Measurements from ENCODE around the gene SLC28A3. TPM values are rescaled to one million over a fixed set of nuclear protein-coding genes. Genes with fewer than 3 reads are reported as not detected.
A peak's percentile ranks its signal among the peaks of the same experiment; 100 is the strongest.

The SLC28A3 gene
- total RNA-seq, 1 experiment from 2014 or later: 0.06 TPM

DNA sequence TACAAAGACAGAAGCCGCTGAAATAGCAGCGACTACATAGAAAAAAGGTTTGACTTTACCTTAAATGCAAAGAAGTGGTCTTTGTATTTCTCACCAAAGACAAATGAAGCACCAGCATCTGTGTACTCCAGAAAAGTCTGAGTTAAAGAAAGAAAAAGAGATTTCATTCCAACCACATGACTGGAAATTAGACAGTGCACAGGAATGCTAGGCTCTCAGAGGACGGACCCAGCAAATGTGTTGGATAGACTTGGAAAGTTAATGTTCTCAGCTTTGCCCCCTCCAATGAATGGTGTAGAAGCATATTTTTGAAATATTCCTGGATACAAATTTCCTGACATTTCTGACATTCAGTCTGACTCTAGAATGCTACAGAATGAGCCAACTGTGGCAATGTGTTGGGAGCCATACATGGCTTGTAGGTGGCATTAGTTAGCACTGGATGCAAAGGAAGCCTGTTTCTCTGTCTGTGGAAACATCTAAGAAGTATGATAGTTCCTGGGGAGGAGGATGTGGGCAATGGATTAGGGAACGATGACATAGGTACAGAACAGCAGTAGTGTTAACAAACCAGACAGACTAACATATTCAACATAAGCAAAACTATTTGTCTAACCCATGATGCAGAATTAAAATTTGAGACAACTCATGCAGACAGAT lies 43.3 kb downstream of the SLC28A3 start:
- peak; percentile 26 for DNase-seq (ENCODE audit: low read depth)

DNA sequence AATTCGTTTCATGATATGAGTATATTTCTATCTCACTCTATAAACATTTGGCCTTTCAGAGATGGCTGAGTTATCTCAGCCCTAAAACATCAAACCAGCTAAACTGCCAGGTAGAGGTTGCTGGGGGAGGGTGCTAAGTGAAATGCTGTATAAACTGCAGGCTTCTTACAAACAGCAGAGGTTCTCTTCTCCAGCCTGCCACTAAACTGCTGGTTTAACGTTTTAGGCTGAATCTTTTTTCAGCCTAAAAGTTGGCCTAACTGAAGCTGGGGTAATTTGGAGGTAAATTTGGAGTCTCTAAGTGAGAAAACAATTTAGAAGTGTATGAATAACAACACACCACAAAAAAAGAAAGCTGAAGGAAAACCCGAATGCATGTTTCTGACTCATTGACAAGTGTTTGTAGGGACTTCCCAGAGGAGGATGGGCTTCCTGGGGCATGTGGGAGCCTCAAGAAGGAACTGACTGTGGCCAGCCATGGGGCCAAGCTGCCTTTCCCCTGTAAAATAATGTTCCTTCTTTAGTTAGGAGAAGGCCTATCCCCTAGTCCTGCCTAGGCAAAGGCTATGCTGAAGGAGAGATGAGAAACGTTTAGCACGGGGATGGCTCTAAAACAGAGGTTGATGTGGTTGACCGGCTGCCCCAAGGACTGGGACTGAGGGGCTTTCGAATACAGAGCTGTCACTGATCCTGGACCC lies 44.3 kb downstream of the SLC28A3 start:
- DNase-seq (ENCODE audit: low read depth): peak; percentile 83

DNA sequence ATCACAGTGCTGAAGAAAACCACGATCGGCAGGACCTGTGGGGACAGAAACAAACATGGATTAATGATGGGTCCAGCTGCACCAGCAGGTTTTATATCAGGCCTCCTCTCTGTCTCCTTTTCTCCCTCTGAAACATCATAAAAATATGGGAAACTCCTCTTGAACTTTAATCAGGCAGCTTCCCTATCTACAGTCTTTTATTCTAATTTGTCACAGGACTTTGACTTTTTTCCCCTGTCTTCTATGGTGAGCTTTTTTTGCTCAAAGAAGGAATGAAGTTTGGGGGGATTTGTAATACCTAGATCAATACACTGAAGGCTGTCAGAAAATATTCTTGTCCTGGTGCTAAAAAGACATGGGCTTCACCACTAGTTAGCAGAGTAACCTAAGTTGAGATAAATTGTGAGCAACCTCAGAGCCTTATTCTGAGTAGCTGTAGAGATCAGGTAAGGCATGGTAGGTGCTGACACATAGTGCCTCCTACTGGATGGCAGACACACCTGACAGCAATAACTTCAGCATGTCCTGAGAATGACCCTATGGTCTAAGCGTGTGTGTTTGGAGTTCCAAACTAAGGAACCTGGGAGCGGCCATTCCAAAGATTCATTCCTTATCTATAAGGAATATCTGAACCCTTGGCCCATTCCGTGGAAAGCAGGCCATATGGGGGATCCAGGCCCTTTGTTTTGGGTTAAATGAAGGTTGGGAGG lies 46.2 kb downstream of the SLC28A3 start:
- DNase-seq (ENCODE audit: low read depth): no peak

- DNase-seq (ENCODE audit: low read depth): no peak
Measured at GRCh38 chr9:84293001-84293798, 47.4 kb downstream of the SLC28A3 start.

- no peak for DNase-seq (ENCODE audit: low read depth)
Measured at GRCh38 chr9:84285381-84285780, 55.2 kb downstream of the SLC28A3 start.

GRCh38 chr9:84283946-84284345 lies 56.6 kb downstream of the SLC28A3 start:
- no peak for DNase-seq (ENCODE audit: low read depth)

DNA sequence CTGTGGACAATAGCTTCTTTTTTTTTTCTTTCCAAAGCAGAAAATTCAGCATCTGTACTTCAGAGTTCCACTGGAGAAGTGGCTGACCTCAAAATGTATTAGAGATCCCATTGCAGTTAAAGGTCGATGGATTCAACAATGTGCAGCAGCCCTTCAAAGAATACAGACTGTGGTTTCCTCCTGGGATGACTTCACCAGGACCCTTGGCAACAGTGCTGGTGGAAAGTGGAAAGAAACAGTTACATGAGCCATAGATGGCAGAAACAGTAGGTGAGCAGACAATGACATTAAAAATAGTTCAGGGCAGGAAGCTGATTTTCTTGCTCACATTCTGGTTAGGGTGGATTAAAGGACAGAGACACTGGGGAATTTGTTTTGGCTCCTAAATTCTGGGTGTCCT lies 62.4 kb downstream of the SLC28A3 start:
- peak; percentile 76 for DNase-seq (ENCODE audit: low read depth)

DNA sequence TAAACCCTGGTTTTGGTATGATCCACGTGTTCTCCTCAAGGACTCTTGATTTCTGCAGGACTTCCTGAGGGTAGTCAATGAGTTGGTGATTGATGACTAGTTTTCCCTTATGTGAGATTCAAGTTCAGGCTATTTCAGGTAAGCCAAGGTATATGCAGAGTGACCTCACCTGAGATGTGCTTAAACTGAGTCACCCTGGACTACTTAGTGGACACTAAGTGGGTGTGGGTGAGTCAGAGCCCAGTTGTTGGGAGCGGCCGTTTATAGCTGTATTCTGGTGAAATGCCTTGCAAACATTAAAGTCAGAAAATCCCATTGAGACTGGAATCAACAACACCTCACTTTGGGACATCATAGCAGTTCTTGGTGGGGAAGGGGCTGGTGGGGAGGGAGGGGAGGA lies 62.9 kb downstream of the SLC28A3 start:
- DNase-seq (ENCODE audit: low read depth): peak; percentile 55

DNA sequence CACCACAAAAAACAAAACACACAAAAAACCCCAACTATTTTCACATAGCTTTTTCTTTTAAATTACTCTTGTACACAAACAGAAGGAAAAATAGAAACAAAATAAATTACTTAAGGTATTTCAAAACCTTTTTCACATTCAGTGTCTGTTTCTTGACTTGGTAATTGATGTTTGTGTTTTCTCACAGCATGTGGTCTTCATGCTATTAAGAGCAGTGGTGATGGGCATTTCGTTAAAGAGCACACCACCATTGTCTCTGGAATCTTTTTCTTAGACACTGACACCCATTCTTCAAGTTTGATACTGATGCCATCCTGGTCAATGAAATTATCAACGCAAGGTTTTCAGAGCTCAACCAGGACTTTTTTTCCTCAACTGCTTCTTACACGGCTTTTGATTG lies 63.8 kb downstream of the SLC28A3 start:
- DNase-seq (ENCODE audit: low read depth): no peak

DNA sequence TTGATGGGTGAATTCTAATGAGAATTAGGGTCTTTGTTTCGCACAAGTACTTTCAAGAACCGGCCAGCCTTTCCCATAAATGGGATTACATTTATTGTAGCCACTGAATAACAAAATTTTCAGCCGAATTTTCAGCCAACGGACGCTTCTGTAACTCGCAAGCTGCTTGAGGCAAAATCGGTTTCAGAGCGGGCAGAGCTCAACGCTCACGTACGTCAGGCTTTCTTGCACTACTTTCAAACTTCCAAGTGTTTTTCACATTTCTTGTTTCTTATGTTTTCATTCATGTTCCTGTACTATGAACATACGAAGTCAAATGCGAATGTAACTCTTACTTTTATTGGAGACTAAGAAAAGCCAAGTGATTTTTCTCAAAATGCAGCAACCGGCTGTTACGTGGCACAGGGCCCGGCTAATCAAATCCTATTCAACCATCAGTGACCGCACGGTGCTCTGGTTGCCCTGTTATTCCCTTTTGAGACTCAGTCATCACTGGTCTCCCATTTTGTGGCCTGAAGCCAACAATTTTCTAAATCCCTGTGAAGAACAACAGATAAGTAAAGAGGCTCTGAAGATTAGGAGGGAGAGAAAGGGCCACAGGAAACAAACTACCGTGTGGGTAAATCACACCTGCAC lies 68.5 kb downstream of the SLC28A3 start:
- DNase-seq (ENCODE audit: low read depth): no peak

DNA sequence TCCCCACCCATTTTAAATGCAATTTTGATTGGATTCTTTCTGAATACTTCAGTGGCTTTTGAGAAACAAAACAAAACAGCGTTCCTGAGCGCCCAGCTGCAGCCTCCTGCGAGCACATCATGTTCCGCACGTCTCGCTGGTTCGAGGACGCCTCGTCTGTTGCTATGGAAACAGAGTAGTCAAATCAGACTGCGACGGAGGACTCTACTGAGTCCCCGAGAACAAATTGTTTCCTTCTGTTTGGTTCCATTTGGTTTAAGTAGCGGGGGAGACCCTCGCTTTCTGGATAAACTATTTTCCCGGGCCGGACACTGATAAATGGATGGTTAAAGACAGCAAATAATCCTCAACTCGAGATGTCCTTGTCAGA lies 69.0 kb downstream of the SLC28A3 start:
- no peak for DNase-seq (ENCODE audit: low read depth)

DNA sequence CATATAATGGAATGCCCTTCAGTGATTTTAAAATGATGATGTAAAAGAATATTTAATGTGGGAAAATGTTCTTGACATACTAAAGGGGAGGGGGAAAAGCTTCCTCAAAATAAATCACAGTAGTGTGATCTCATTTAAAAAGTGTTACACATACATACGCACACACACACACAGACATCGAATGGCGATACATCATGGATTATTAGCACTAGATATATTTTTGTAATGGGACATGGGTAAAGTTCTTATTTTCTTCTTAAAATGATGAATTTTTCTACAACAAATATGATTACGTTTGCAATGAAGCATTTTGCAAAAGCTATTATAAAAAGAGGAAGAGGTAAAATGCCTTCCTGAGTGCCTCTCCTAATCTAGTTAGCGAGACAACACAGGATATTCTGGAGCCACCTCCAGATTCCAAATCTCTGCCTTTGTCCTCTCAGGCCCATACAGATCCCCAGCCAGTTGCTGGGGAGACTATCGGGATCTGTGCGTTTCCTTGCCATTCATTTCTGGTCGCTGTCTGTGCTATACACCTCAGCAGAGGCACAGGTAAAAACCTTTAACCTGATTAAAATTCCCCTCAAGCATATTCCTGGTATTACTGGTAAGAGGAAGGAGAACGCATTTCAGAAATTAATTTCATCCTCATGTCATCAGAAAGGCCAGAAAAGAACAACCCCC lies 69.6 kb downstream of the SLC28A3 start:
- no peak for DNase-seq (ENCODE audit: low read depth)

DNA sequence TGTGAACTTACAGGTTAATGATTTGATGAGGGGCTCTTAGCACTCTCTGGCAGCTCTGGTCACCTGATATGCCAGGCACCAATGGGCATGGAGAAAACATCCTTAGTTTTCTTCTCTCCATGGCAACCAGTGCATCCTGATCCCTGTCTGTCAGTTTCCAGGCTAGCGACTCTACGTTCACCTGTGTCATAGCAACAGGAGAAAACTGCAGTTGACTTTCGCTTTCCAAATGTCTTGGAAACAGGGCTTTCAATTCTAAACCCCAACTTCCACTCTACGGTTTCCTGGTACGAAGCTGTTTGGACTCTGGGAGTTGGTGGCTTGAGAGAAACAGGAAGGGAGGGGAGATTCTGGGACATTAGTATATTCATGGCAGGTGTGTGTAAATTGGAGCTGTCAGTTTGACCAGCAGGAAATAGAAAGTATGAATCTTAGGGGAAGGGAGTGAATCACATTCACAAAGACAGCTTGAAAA lies 74.4 kb downstream of the SLC28A3 start:
- DNase-seq (ENCODE audit: low read depth): no peak

GRCh38 chr9:84264307-84265029 lies 76.1 kb downstream of the SLC28A3 start:
- DNase-seq (ENCODE audit: low read depth): no peak

- peak; percentile 85 for DNase-seq (ENCODE audit: low read depth)
Measured at GRCh38 chr9:84261070-84261746, 79.3 kb downstream of the SLC28A3 start.

GRCh38 chr9:84258371-84258770 lies 82.2 kb downstream of the SLC28A3 start:
- DNase-seq (ENCODE audit: low read depth): no peak

- no peak for DNase-seq (ENCODE audit: low read depth)
Measured at GRCh38 chr9:84255696-84256095, 84.9 kb downstream of the SLC28A3 start.

DNA sequence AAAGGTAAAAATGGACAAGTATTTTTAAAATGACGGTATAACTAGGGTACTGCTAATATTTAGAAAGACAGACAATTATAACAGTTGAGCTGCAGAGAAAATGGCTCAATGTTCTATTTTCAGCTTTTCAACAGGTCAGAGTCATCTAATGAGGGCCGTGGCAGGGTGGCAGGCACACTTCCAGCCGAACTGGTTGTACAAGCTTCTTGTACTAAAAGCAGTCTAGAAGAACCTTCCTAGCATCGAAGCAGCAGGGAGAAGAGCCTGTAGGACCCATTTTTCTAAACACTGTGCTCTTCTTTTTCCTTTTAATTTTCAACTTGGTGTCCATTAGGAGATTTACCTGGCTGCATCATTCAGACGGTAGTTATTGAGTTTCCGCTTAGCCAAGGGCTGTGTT lies 85.6 kb downstream of the SLC28A3 start:
- no peak for DNase-seq (ENCODE audit: low read depth)

DNA sequence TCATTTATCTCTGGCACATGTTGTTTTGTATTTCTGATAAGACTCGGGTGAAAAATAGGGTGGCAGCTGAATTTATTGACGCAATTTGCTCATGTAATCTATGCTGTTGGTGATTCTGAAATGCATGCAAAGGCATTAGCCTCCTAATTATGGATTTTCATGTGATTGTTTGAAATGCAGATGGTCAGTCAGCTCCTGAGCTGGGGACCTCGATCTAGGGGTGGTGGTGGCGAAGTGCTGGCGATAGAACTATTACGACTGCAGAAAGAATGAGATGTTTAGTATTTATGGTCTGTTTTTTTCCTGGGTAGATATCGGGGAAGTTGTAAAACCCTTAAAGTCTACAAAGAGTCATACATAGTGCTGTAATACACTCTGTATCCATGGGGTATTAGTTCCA lies 88.6 kb downstream of the SLC28A3 start:
- no peak for DNase-seq (ENCODE audit: low read depth)
